ENCODE measurements around the gene ACADS.

The ACADS gene

GRCh38 chr12:120686151-120686689 lies 39.4 kb upstream of the ACADS start (continued):
- no peak for TF ChIP-seq TSHZ1 (tag by site-specific recombination; IDR thresholded peaks at IDR 0.05; ENCODE audit: borderline replicate concordance)
- TF ChIP-seq ZFP69B (tag by site-specific recombination; IDR thresholded peaks at IDR 0.05) = no peak
- peak; percentile 18; the same call in 1 of the 2 replicates for TF ChIP-seq KLF17 (tag by site-specific recombination; IDR thresholded peaks at IDR 0.05)
- no peak for TF ChIP-seq ATF2 (tag by site-specific recombination; IDR thresholded peaks at IDR 0.05; ENCODE audit: low read depth)
- TF ChIP-seq ZNF561 (tag by site-specific recombination; IDR thresholded peaks at IDR 0.05; ENCODE audit: borderline replicate concordance) = no peak
- no peak for TF ChIP-seq ZNF155 (tag by site-specific recombination; IDR thresholded peaks at IDR 0.05)
- no peak for TF ChIP-seq ZNF23 (tag by site-specific recombination; IDR thresholded peaks at IDR 0.05; ENCODE audit: borderline replicate concordance)
- TF ChIP-seq ZNF501 (tag by site-specific recombination; IDR thresholded peaks at IDR 0.05) = no peak
- no peak; the same call in 1 of the 2 replicates for TF ChIP-seq KLF10 (tag by site-specific recombination; IDR thresholded peaks at IDR 0.05)
- 0 out of 2 replicates have a peak, but pooled peaks have one; percentile 42 for TF ChIP-seq ZNF560 (tag by site-specific recombination; IDR thresholded peaks at IDR 0.05; ENCODE audit: borderline replicate concordance)
- TF ChIP-seq ZBTB44 (tag by site-specific recombination; IDR thresholded peaks at IDR 0.05) = no peak
- TF ChIP-seq ELK4 (IDR thresholded peaks at IDR 0.05; ENCODE audit: borderline replicate concordance, low read depth, low read length) = no peak
- no peak for TF ChIP-seq HOXD13 (CRISPR knock-in tag; IDR thresholded peaks at IDR 0.05; ENCODE audit: borderline replicate concordance)
- peak; percentile 91 for TF ChIP-seq HIC1 (tag by site-specific recombination; IDR thresholded peaks at IDR 0.05)
- peak; percentile 18; the same call in 1 of the 2 replicates for TF ChIP-seq PRDM4 (tag by site-specific recombination; IDR thresholded peaks at IDR 0.05)
- peak; percentile 93 for TF ChIP-seq SP2 (tag by site-specific recombination; IDR thresholded peaks at IDR 0.05)
- TF ChIP-seq OVOL3 (tag by site-specific recombination; IDR thresholded peaks at IDR 0.05) = no peak
- TF ChIP-seq ZBTB11 (tag by site-specific recombination; conservative IDR thresholded peaks at IDR 0.05; ENCODE audit: low read depth) = no peak
- no peak for TF ChIP-seq RBAK (tag by site-specific recombination; IDR thresholded peaks at IDR 0.05)

Data from HEK293 (cell line).